Gastroesophageal sphincter (tissue), 3 donors: ENCODE results near the gene OR1S1.

Experiments
- POLR2A ChIP-seq, 2 donors: fragments of 450-650 bp; IDR thresholded peaks; one replicate each; pipeline ENCODE4 v1.6.1; 2017; ENCODE audit warnings: antibody characterized with exemption in 2 of 2, mild to moderate bottlenecking in 2 of 2, moderate library complexity in 1 of 2
- POLR2AphosphoS5 ChIP-seq: sonication (generic); formaldehyde crosslinking; IDR thresholded peaks from one replicate; pipeline ENCODE4 v1.6.1; 2017; ENCODE audit warnings: antibody characterized with exemption
- TF ChIP-seq, protein P1 (sequence below), 4 experiments: fragments of 200-600 bp in 2 of 4; fragments of 450-650 bp in 2 of 4; sonication (generic) in 1 of 4; IDR thresholded peaks; one replicate each; pipeline ENCODE4 v1.5.1; 2017 to 2019; ENCODE audit warnings: antibody characterized with exemption in 4 of 4, mild to moderate bottlenecking in 2 of 4, moderate library complexity in 2 of 4

DNA sequence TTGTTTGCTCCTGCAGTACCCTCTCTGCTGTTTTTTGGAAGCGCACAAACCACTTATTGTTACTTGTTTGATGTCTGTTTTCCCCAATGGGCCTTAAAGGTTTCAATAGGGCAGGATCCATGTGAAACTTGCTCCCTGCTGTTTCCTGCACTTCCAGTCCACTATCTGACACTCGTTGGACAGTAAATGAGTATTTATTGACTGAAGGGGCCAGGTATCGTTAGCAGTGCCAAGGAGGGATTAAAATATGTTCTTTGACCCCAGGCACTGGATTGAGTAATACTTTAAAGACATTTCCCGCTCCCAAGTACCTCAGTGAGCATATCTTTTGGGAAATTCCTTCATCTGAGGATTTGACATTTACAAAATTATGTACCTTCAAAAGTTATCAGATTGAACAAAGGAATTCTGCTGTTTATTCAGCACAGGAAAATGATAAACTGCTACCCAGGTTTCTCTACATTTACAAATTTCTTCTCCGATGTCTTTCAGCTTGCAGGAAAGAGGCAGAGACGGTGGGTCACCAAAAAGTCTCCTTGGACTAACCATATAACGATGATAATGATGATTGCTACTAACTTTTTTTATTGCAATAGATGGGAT, 46.9 kb upstream of the OR1S1 start:
- TF ChIP-seq, protein P1, sequence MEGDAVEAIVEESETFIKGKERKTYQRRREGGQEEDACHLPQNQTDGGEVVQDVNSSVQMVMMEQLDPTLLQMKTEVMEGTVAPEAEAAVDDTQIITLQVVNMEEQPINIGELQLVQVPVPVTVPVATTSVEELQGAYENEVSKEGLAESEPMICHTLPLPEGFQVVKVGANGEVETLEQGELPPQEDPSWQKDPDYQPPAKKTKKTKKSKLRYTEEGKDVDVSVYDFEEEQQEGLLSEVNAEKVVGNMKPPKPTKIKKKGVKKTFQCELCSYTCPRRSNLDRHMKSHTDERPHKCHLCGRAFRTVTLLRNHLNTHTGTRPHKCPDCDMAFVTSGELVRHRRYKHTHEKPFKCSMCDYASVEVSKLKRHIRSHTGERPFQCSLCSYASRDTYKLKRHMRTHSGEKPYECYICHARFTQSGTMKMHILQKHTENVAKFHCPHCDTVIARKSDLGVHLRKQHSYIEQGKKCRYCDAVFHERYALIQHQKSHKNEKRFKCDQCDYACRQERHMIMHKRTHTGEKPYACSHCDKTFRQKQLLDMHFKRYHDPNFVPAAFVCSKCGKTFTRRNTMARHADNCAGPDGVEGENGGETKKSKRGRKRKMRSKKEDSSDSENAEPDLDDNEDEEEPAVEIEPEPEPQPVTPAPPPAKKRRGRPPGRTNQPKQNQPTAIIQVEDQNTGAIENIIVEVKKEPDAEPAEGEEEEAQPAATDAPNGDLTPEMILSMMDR (IDR thresholded peaks at IDR 0.05): no peak
- TF ChIP-seq POLR2AphosphoS5: no peak
- no peak for TF ChIP-seq POLR2A (IDR thresholded peaks at IDR 0.05)
